Stimulated activated CD8-positive, alpha-beta memory T cell treated with anti-CD3 and anti-CD28 coated beads, Interleukin-12 subunit alpha, Interleukin-12 subunit beta, amount 100 ng/mL, for 4 hours (primary cell): ENCODE measurements around the gene ACACA.
"Not testable (repeated sequence)": the region's sequence is repeated elsewhere in the genome, so short reads cannot be mapped to it uniquely, and the experiment has no call there.

Experiments
- DNase-seq: peaks from one replicate; pipeline ENCODE4 v3.0.0-alpha.2; 2020; ENCODE audit warnings: low read depth

The ACACA gene

DNA sequence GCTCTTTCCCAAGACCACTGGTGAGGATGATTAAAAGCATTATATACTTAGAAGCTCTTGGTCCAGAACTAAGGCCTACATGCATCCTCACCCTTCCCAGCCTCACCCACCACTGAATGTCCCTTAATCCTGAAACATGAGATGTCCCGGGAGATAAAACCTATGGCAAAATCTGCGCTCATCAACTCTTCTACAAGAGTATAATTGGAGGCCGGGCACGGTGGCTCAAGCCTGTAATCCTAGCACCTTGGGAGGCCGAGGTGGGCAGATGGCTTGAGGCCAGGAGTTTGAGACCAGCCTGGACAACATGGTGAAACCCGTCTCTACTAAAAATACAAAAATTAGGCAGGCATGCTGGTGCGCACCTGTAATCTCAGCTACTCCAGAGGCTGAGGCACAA lies 13.3 kb downstream of the ACACA start:
- DNase-seq: no peak

DNA sequence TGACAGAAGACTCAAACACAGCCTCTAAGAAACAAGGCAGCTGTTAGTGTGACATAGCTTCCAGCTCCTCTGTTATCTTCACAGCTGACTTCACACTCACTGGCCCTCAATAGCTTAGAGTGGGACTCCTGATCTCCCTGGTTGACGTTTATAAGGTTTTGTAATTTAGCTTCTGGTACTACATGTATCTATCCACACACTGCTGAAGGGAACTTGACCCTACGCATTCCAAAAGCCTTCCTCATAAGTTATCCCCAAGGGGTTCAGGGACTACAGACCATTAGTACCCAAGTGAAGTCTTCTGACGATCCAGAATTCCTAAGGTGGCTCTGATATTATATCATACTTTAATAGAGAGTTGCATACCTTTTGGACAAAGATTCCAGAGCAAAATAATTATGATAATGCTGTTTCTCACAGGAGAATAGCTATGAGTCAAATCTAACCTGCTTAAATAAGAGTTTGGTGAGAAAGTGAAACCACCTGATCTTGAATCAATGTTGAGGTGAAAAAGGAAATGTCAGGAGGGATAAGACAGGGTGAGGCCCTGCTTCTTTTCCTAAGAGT lies 14.5 kb downstream of the ACACA start:
- no peak for DNase-seq

DNA sequence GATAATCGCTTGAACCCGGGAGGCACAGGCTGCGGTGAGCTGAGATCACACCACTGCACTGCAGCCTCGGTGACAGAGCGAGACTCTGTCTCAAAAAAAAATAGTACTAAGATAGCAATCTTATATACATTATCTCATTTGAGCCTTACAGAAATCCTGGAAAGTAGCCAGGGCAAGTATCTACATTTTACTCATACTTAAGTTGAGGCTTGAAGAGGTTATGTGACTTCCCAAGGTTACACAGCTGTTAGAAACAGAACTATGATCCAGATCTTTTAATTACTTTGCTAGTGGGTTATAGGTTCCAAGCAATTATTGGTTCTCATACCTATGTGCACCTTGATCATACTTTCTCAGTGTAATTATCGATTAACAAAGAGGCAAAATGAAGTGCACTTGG lies 15.5 kb downstream of the ACACA start:
- no peak for DNase-seq

- DNase-seq: no peak
These were observed 17.5 kb downstream of the ACACA start for GRCh38 chr17:37389160-37389559.

DNA sequence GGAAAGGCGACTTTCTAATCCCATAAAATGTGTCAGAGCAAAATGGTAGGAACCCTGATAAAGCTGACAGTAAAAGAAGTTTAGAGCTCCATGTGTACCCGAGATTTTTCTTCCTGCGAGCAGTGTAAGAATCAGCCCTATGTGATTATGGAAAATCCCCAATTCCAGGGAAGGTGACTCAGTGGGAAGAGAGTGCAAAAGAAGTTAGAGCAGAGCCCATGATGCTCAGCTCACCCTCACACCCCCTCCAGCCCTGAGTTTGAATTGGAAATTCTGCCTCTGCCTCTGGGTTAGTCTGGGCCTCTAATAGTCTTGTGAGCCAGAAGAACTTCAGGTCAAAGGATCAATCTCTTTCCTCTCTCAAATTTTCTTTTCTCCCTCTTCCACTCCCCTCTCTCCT lies 18.4 kb downstream of the ACACA start:
- DNase-seq: no peak

DNA sequence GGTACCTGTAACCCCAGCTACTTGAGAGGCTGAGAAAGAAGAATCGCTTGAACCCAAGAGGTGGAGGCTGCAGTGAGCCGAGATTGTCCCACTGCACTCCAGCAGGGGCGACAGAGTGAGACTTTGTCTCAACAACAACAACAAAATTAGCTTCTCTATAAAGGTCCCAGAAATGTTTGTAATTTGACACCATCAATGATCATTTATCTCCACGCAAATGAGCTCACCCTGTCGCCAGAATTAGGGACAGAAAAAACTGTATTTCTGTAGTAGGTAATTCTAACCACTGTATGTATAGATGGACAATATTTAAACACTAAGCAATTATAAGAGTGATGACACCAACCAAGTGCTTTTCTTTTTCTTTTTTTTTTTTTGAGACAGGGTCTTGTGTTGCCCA lies 20.2 kb downstream of the ACACA start:
- DNase-seq: no peak

GRCh38 chr17:37385474-37385990 lies 21.1 kb downstream of the ACACA start:
- DNase-seq: no peak

- no peak for DNase-seq
These were observed 22.0 kb downstream of the ACACA start for GRCh38 chr17:37384560-37385149.

DNA sequence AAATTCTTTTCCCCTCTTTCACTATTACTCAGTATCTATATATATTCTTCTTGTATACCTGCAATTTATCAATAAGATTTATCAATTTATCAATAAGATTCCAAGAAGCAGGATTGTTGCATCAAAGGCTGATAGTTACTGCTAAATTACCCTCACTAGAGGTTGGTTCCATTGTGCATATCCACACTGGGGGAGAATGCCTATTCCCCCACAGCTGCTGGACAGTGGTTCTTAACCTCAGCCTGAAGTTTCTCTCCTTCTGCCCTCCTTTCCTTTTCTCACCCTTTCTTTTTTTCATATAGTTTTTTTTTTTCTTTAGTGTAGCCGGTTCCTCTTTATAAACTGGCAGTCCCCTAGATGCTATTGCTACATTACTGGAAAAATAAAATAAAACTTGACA lies 24.6 kb downstream of the ACACA start:
- DNase-seq: no peak

DNA sequence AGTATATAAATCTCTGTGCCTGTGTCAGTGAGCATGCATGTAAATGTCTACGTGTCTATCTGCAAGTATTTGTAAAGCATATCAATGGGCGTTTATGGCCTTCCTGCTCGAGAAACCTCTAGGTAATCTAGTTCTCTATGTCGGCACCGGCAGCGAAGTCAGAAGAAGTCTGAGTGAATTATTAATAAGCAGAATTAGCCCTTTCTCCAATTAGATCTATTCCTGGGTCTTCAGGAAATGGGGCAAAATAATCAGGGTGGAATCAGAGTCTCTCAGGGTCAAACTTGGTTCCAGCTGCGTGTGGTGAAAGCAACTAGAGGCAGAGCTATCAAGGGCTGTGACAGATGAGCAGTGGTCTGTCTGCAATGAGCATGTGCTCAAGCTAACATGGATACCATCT lies 30.9 kb downstream of the ACACA start, which contains the start of gene C17orf78:
C17orf78 (plus strand) TSS at position 280 of the 400 bp plus-strand sequence; CDS start at position 388, 108 bp downstream.
- DNase-seq: no peak

- DNase-seq: peak; percentile 16
These were observed 33.0 kb downstream of the ACACA start for GRCh38 chr17:37373530-37374159.

- DNase-seq: no peak
These were observed 38.1 kb downstream of the ACACA start for GRCh38 chr17:37368577-37368976.

- no peak for DNase-seq
These were observed 41.0 kb downstream of the ACACA start for GRCh38 chr17:37365589-37365988.

DNA sequence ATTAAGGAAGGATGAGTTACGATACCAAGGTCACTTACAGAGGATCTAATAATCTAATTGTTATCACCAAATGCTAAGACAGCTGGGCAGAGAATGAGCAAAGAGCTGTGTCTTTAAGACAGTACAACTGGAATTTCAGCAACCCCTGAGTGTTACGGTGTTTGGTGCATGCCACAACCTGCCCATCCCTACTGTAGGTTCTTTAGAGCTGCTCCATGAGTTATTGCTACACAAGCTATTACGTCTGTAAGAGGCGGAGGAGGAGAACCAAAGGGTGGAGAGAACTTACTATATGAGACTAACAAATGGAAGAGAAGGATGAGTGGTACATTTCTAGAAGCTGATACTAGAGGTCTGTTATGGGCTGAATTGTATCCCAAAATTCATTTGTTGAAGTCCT lies 45.1 kb downstream of the ACACA start:
- DNase-seq: no peak

DNA sequence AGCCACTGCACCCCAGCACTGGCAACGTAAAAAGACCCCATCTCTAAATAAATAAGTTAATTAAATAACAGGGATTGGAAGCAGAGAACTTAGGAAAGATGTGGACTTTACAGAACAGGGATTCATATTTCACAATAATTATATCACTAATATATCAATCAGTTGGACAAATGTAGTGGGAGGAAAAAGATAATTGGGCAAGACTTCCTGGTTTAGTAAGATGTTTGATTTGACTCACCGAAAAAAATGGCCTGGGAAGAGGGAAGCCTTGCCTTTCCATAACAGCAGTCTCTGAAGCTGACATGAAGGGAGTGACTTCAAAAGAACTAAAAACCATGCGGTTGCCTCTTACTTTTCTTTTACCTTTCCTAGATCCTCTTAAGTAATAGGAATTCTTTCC lies 46.0 kb downstream of the ACACA start:
- DNase-seq: no peak

DNA sequence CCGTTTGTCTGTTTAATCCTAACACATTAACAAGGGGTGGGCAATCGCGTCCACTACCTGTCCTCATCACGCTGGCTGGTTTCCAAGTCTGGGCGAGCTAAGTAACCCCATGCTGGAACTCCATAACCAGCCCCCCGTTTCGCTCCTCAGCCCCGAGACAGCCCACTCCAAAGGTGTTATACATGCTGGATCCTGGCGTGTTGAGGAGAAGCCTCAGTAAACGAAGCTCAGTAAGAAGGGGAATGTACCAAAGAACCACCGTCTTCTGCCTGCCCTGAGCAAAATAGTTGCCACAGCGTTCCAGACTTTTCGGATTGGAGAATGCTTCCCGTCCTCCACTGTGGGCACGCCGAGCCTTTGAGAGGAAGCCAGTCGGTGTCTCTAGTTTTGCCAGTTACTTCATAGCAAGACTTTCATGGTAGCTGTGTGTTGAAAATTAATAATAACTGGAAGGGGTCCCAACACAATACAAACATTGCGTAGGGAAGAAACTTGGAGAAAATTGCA lies 46.9 kb downstream of the ACACA start:
- DNase-seq: no peak

- peak; percentile 85 for DNase-seq
These were observed 47.6 kb downstream of the ACACA start for GRCh38 chr17:37358830-37359681.

DNA sequence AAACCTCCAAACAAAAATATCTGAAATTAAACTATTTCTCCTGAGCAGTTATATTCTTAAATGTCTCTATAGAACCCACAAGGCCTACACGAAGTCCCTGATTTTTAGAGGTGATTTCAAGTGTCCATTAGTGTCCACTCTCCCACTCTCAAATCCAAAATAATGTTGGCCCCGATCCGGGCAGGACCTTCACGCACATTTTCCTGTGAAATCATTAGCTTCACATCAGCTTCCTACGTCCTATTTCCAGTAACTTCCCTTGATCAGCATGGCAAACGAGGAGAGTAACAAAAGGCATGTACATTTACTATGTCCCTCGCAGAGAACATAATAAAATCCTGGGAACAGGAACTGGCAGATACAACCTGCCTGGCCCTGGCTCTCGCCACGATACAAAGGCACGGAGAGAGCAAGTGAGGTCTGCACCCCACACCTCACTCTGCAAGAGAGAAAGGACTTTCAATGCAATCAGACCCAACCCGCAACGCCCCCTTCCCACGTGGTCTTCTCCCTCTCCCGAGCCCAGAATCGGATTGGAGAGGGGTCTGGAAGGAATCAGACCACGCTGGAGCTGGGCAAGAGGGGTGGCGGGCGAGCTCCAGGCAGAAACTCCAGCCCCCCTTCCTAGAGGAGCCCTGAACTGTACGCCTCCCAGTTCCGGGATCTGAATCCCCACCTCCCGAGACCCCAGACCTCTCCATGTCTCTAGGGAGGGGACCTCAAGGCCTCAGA lies 48.4 kb downstream of the ACACA start:
- no peak for DNase-seq

DNA sequence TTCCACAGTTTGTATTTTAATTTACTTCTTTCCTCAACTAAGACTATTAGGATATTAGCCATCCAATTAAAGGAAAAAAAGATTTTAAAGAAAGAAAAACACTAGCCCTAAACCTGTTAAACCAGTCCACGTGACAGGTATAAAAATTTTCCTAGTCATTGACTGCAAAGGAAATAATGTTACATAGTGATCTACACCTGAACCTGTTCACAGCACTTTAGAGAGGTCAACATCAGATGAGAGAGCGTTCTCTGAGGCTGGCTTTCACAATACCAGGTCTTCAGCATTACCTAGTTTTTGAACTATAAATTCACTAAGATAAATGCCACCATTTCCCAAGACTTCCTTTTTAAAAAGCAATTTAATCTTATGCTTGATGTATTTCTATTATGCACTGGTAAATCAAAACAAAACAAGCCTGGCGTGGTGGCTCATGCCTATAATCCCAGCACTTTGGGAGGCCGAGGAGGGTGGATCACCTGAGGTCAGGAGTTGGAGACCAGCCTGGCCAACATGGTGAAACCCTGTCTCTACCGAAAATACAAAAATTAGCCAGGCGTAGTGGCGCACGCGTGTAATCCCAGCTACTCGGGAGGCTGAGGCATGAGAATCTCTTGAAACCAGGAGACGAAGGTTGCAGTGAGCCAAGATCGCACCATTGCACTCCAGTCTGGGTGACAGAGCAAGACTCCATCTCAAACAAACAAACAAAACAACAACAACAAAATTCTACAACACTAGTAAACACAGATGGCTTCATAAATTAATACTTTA lies 49.7 kb downstream of the ACACA start:
- not testable (repeated sequence) for DNase-seq

GRCh38 chr17:37346863-37347402 lies 59.7 kb downstream of the ACACA start:
- DNase-seq: not testable (repeated sequence)

DNA sequence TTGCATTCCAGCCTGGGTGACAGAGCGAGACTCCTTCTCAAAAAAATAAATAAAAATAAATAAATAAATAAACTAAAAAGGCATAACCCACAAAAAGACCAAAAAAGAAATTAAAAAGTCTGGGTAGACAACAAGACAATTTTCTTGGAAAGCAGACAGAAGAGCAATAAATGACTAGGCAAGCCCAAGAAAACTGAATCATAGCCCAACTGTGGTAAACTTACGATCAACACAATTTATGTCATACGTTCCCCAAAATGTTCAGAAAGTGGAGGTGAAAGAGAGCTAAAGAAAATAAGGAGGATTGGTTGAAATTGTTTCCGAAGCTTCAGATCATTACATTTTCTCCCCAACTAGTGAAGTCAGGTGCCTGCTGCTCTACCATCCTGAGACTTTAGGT lies 62.1 kb downstream of the ACACA start:
- no peak for DNase-seq
